NCI-H2227 treated with DMSO at 0.1 percent for 48 hours (cell line): Measurements from ENCODE around the gene STX19.
"Not testable (repeated sequence)": the region's sequence is repeated elsewhere in the genome, so short reads cannot be mapped to it uniquely, and the experiment has no call there.

Experiments used
- DNase-seq: peaks from one replicate; lab custom pipeline; 2025; lab: John Stamatoyannopoulos, UW

Gene STX19

GRCh38 chr3:93973131-93974126 is 55.0 kb downstream of the STX19 start, which contains the start of gene PROS1:
Gene PROS1, minus strand, starts transcription at chr3:93973896. Its CDS starts 147 bp downstream, at chr3:93973749.
- peak; percentile 64 for DNase-seq

- no peak for DNase-seq
Measured at GRCh38 chr3:93969997-93970396, 58.4 kb downstream of the STX19 start.

- DNase-seq, result no peak
Measured at GRCh38 chr3:93969443-93969842, 59.0 kb downstream of the STX19 start.

- not testable (repeated sequence) for DNase-seq
Measured at GRCh38 chr3:93965106-93965505, 63.3 kb downstream of the STX19 start.
